GM23338 (cell line): ENCODE results near the gene SCN9A. TPM values are rescaled to one million over a fixed set of nuclear protein-coding genes. Genes with fewer than 3 reads are reported as not detected.

Experiments
- ATAC-seq: fragments of 200-7000 bp; cut with Tn5 transposase; 3 replicates; pipeline ENCODE4 v1.9.1; 2020
- DNase-seq: peaks from one replicate; pipeline ENCODE4 v3.0.0-alpha.2; 2015; ENCODE audit warnings: low spot score
- H2AFZ ChIP-seq: fragments of 200-600 bp; sonication (generic); 2 replicates; pipeline ENCODE4 v1.8.0; 2016; ENCODE audit warnings: antibody characterized with exemption, mild to moderate bottlenecking, moderate library complexity
- H3F3A ChIP-seq: fragments of 200-600 bp; sonication (generic); replicated peaks from 2 replicates; pipeline ENCODE4 v1.8.0; 2017; ENCODE audit warnings: antibody characterized with exemption, mixed run types, low read depth
- H3K27ac ChIP-seq: fragments of 200-600 bp; sonication (generic); 2 replicates; pipeline ENCODE4 v1.6.1; 2016; ENCODE audit warnings: low read depth
- H3K27me3 ChIP-seq: fragments of 200-600 bp; sonication (generic); 2 replicates; pipeline ENCODE4 v1.8.0; 2016; ENCODE audit warnings: mild to moderate bottlenecking, mixed run types, moderate library complexity; ENCODE audit not compliant: insufficient read depth
- H3K36me3 ChIP-seq: fragments of 200-600 bp; sonication (generic); 2 replicates; pipeline ENCODE4 v1.8.0; 2016; ENCODE audit warnings: mild to moderate bottlenecking; ENCODE audit not compliant: insufficient read depth
- H3K4me1 ChIP-seq: fragments of 200-600 bp; sonication (generic); 2 replicates; pipeline ENCODE4 v1.8.0; 2016; ENCODE audit warnings: mild to moderate bottlenecking, moderate library complexity; ENCODE audit not compliant: insufficient read depth
- H3K4me2 ChIP-seq: fragments of 200-600 bp; sonication (generic); 2 replicates; pipeline ENCODE4 v1.7.1; 2017; ENCODE audit warnings: mixed run types
- H3K4me3 ChIP-seq: fragments of 200-600 bp; sonication (generic); 2 replicates; pipeline ENCODE4 v1.6.1; 2016; ENCODE audit warnings: mixed run types
- H3K79me2 ChIP-seq: fragments of 200-600 bp; sonication (generic); replicated peaks from 2 replicates; pipeline ENCODE4 v1.8.0; 2017; ENCODE audit warnings: mild to moderate bottlenecking; ENCODE audit not compliant: insufficient read depth
- H3K9me2 ChIP-seq: fragments of 200-600 bp; sonication (generic); 2 replicates; pipeline ENCODE4 v1.8.0; 2017; ENCODE audit not compliant: insufficient read depth
- H4K20me1 ChIP-seq: fragments of 200-600 bp; sonication (generic); replicated peaks from 2 replicates; pipeline ENCODE4 v1.8.0; 2017; ENCODE audit warnings: mild to moderate bottlenecking; ENCODE audit not compliant: insufficient read depth
- H3K27ac Mint-ChIP-seq: 2 replicates; pipeline ENCODE4 v1.8.0; 2020; ENCODE audit warnings: inconsistent platforms, mild to moderate bottlenecking, moderate library complexity, mixed read lengths
- H3K27me3 Mint-ChIP-seq: 3 replicates; pipeline ENCODE4 v1.8.0; 2022; ENCODE audit warnings: low read depth, mild to moderate bottlenecking, moderate library complexity, mixed read lengths, inconsistent platforms; ENCODE audit not compliant: insufficient read depth, poor library complexity
- H3K36me3 Mint-ChIP-seq: 3 replicates; pipeline ENCODE4 v1.8.0; 2021; ENCODE audit warnings: low read depth, mild to moderate bottlenecking, inconsistent platforms, moderate library complexity, mixed read lengths
- H3K4me1 Mint-ChIP-seq: 3 replicates; pipeline ENCODE4 v1.8.0; 2020; ENCODE audit warnings: mild to moderate bottlenecking, inconsistent platforms, mixed read lengths
- H3K4me3 Mint-ChIP-seq: 3 replicates; pipeline ENCODE4 v1.8.0; 2021; ENCODE audit warnings: moderate library complexity, mild to moderate bottlenecking, inconsistent platforms, mixed read lengths
- H3K9me3 Mint-ChIP-seq: 3 replicates; pipeline ENCODE4 v1.8.0; 2020; ENCODE audit warnings: moderate library complexity, mild to moderate bottlenecking, inconsistent platforms, mixed read lengths
- CREB1 ChIP-seq: fragments of 250-450 bp; sonication (Bioruptor Pico); IDR thresholded peaks from 2 replicates; pipeline ENCODE4 v1.5.0; 2020; ENCODE audit warnings: low read depth, mild to moderate bottlenecking, moderate library complexity
- CTCF ChIP-seq, 2 experiments: fragments of 200-600 bp in 1 of 2; sonication (generic) in 1 of 2; conservative IDR thresholded peaks; 2 replicates each; pipeline versions ENCODE4 v1.5.1 to v1.6.1; 2016 to 2017; ENCODE audit warnings: antibody characterized with exemption in 2 of 2, low read depth in 2 of 2, mild to moderate bottlenecking in 2 of 2, moderate library complexity in 1 of 2
- ETS1 ChIP-seq: IDR thresholded peaks from 2 replicates; pipeline ENCODE4 v1.6.1; 2016; ENCODE audit warnings: antibody characterized with exemption
- EZH2 ChIP-seq: fragments of 200-600 bp; sonication (generic); IDR thresholded peaks from one replicate; pipeline ENCODE4 v1.8.0; 2017; ENCODE audit warnings: antibody characterized with exemption, mild to moderate bottlenecking, low read depth; ENCODE audit not compliant: unreplicated experiment
- EZH2phosphoT487 ChIP-seq: fragments of 200-600 bp; sonication (generic); IDR thresholded peaks from one replicate; pipeline ENCODE4 v1.8.1; 2018; ENCODE audit warnings: antibody characterized with exemption; ENCODE audit not compliant: unreplicated experiment
- JUNB ChIP-seq: IDR thresholded peaks from one replicate; pipeline ENCODE4 v1.6.1; 2016; ENCODE audit warnings: antibody characterized with exemption; ENCODE audit not compliant: unreplicated experiment
- NANOG ChIP-seq: IDR thresholded peaks from 2 replicates; pipeline ENCODE4 v1.6.1; 2016; ENCODE audit warnings: antibody characterized with exemption, borderline replicate concordance
- POLR2AphosphoS5 ChIP-seq: IDR thresholded peaks from 2 replicates; pipeline ENCODE4 v1.6.1; 2016; ENCODE audit warnings: antibody characterized with exemption, low read depth
- REST ChIP-seq: IDR thresholded peaks from one replicate; pipeline ENCODE4 v1.6.1; 2018; ENCODE audit warnings: antibody characterized with exemption; ENCODE audit not compliant: unreplicated experiment
- STAT1 ChIP-seq: IDR thresholded peaks from one replicate; pipeline ENCODE4 v1.6.1; 2016; ENCODE audit warnings: antibody characterized with exemption; ENCODE audit not compliant: unreplicated experiment
- ZNF114 ChIP-seq: fragments of 250-450 bp; sonication (Bioruptor Pico); IDR thresholded peaks from 2 replicates; pipeline ENCODE4 v1.5.0; 2020; ENCODE audit warnings: mild to moderate bottlenecking, moderate library complexity
- ZNF331 ChIP-seq: fragments of 250-450 bp; sonication (Bioruptor Pico); IDR thresholded peaks from 2 replicates; pipeline ENCODE4 v1.5.0; 2020; ENCODE audit warnings: low read depth, mild to moderate bottlenecking, moderate library complexity
- polyA plus RNA-seq: library from polyadenylated mRNA; unstranded; fragments of >200 nt; fragmentation: Nextera tagmentation; extraction: Ambion mirVana; gene quantifications from 2 replicates; pipeline ENCODE4 v1.2.1, GENCODE V29; 2016
- total RNA-seq: library from RNA; depleted of rRNA; stranded (reverse); fragments of >200 nt; shearing (Covaris generic); gene quantifications from 2 replicates; pipeline ENCODE4 v1.2.3, GENCODE V29; 2014

The SCN9A gene
- total and polyA plus RNA-seq, 2 experiments from 2014 or later: 8.8 to 9.5 TPM

GRCh38 chr2:166202778-166203177 lies 173.0 kb downstream of the SCN9A start (continued):
- TF ChIP-seq STAT1 (no peak), ZNF331 (CRISPR knock-in tag) (no peak), EZH2 (no peak), POLR2AphosphoS5 (no peak), ZNF114 (CRISPR knock-in tag) (no peak), CREB1 (CRISPR knock-in tag) (no peak), ETS1 (no peak)

GRCh38 chr2:166197446-166197845 lies 178.3 kb downstream of the SCN9A start:
- no peaks in the 10 kb centered on the region for H3K4me1 Mint-ChIP-seq
- Histone ChIP-seq H3F3A (no peaks in the 10 kb centered on the region), H3K36me3 (no peaks in the 10 kb centered on the region), H3K79me2 (no peaks in the 10 kb centered on the region), H3K4me1 (no peaks in the 10 kb centered on the region), H3K27ac (no peak overlapping the region), H3K4me3 (no peak overlapping the region), H3K9me2 (no peaks in the 10 kb centered on the region), H3K4me2 (no peak overlapping the region), H3K27me3 (no peaks in the 10 kb centered on the region), H4K20me1 (no peaks in the 10 kb centered on the region), H2AFZ (no peak overlapping the region)
- no peak overlapping the region for H3K4me3 Mint-ChIP-seq
- no peak for DNase-seq
- H3K9me3 Mint-ChIP-seq: peaks cover 3% of the 10 kb centered on the region; the same call in 1 of the 3 replicates
- no peak overlapping the region for H3K27ac Mint-ChIP-seq
- no peaks in the 10 kb centered on the region for H3K27me3 Mint-ChIP-seq
- H3K36me3 Mint-ChIP-seq: peaks cover 5% of the 10 kb centered on the region
- no peak for ATAC-seq
- TF ChIP-seq JUNB (no peak), EZH2phosphoT487 (no peak), NANOG (no peak), EZH2 (no peak), CREB1 (CRISPR knock-in tag) (no peak), ZNF114 (CRISPR knock-in tag) (no peak), REST (no peak), ETS1 (no peak), STAT1 (no peak), POLR2AphosphoS5 (no peak), CTCF (conservative IDR thresholded peaks at IDR 0.05; ENCODE audit: low read depth in 2 of 2) (no peak), ZNF331 (CRISPR knock-in tag) (no peak)
